ENCODE measurements around the gene NR1D1. TPM values are rescaled to one million over a fixed set of nuclear protein-coding genes. Genes with fewer than 3 reads are reported as not detected.

The NR1D1 gene
- total and polyA plus RNA-seq, 2 of the 13 experiments (the other 11 are each of a cell fraction or from before 2014, with no cell fraction given): 2.1 to 2.7 TPM

DNA sequence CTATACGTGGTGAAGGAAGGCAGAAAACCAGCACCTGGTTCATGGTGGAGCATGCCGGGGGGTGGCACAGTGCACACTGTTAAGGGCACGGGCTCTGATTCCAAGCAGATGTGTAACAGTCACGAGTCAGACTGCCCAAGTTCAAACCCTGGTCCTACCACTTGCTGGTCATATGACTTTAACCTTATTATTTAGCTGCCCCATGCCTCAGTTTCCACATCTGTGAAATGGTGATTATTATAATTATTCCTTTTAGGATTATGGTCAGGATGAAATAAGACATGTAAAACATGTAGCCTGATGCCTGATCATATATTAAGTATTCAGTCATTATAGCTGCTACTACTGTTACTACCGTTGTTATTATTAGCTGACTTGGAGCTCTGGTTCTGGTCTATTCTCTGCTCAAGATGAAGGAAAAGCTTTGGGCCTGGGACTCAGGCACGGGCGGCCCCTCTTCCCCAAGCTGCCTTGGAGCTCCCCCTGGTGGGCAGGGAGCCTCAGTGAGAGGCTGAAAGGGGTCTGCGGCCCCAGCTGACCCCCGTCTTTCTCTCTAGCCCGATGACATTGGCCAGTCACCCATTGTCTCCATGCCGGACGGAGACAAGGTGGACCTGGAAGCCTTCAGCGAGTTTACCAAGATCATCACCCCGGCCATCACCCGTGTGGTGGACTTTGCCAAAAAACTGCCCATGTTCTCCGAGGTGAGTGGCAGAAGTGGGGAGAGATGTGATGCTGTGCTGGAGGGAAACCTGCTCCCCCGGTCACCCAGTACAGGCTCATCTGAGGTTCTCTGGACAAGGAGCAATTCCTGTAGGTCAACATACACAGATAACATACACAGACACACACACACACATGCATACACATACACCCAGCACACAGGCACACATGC lies 14.0 kb downstream of the NR1D1 start:
- no peak overlapping the region for H2AFZ ChIP-seq (ENCODE audit: low read length)
- ATAC-seq: peak; percentile 64
- in situ Hi-C loops (cut with HindIII; ENCODE audit: extremely low pct_ligation_motif_present, low pct_unique_long_range_greater_than_20kb) (loop anchor here (5.0 kb wide), 1 partner anchor 49 kb away; no protein-coding TSS in a partner anchor), intact Hi-C loops (cut with micrococcal nuclease; ENCODE audit: unreplicated experiment) (loop anchor here (1.0 kb wide), 2 partner anchors 47 to 73 kb away; no protein-coding TSS in a partner anchor)
- no peak overlapping the region for H3K4me3 ChIP-seq (replicated peaks in 1 of 3; ENCODE audit: insufficient read depth in 1 of 3, low read depth in 2 of 3, low read length in 3 of 3)
- H3K4me1 ChIP-seq (ENCODE audit: insufficient read depth, low read length): 0 out of 2 replicates have a peak, but pooled peaks cover 13% of the 10 kb centered on the region
- no peak overlapping the region for H3K27ac ChIP-seq (ENCODE audit: extremely low read length, insufficient read depth, low read length)
- H3K27me3 ChIP-seq (ENCODE audit: control insufficient read depth in 1 of 2, insufficient read depth in 2 of 2, low read length in 2 of 2): no peaks in the 10 kb centered on the region
- CTCF ChIA-PET (ENCODE audit: low intra/inter-chr PET ratio, low total read pairs): interaction anchor here (0.7 to 2.2 kb wide), 7 partner anchors 11 to 73 kb away, joined by 3 to 11 read pairs (median 6); no protein-coding TSS in a partner anchor
- no peak overlapping the region for H3K9ac ChIP-seq (ENCODE audit: insufficient read depth, low read depth, low read length)
- WGBS (ENCODE audit: low lambda C conversion rate): 78% methylated on average over 17 of the region's 17 CpGs
- H3K36me3 ChIP-seq (replicated peaks in 1 of 2; ENCODE audit: control insufficient read depth in 1 of 2, insufficient read depth in 2 of 2, low read length in 2 of 2): peaks cover 21 to 43% of the 10 kb centered on the region in 2 experiments
- POLR2A ChIA-PET: interaction anchor here (0.6 to 1.7 kb wide), 12 partner anchors 11 to 72 kb away, joined by 3 to 8 read pairs (median 4); partner anchors contain the start of genes CASC3, CSF3, MED24 and NR1D1
- H3K4me2 ChIP-seq (ENCODE audit: low read depth, low read length): no peak overlapping the region
- H4K20me1 ChIP-seq (ENCODE audit: insufficient read depth, low read length): no peaks in the 10 kb centered on the region
- no peaks in the 10 kb centered on the region for H3K9me3 ChIP-seq (ENCODE audit: low read length)
- DNase-seq (ENCODE audit: low spot score): peak; percentile 52
- no peaks in the 10 kb centered on the region for H3K79me2 ChIP-seq (ENCODE audit: insufficient read depth, low read length)
- peak; percentile 43 for FAIRE-seq
- BruUV-seq (replicated peaks): no TSS peak
- no peak for TF ChIP-seq ZFP36 (IDR thresholded peaks at IDR 0.05; ENCODE audit: borderline replicate concordance, low read depth, low read length, partially characterized antibody)
- TF ChIP-seq, protein P1, sequence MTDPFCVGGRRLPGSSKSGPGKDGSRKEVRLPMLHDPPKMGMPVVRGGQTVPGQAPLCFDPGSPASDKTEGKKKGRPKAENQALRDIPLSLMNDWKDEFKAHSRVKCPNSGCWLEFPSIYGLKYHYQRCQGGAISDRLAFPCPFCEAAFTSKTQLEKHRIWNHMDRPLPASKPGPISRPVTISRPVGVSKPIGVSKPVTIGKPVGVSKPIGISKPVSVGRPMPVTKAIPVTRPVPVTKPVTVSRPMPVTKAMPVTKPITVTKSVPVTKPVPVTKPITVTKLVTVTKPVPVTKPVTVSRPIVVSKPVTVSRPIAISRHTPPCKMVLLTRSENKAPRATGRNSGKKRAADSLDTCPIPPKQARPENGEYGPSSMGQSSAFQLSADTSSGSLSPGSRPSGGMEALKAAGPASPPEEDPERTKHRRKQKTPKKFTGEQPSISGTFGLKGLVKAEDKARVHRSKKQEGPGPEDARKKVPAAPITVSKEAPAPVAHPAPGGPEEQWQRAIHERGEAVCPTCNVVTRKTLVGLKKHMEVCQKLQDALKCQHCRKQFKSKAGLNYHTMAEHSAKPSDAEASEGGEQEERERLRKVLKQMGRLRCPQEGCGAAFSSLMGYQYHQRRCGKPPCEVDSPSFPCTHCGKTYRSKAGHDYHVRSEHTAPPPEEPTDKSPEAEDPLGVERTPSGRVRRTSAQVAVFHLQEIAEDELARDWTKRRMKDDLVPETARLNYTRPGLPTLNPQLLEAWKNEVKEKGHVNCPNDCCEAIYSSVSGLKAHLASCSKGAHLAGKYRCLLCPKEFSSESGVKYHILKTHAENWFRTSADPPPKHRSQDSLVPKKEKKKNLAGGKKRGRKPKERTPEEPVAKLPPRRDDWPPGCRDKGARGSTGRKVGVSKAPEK (CRISPR knock-in tag; IDR thresholded peaks at IDR 0.05; ENCODE audit: borderline replicate concordance): no peak
- TF ChIP-seq, protein P2, sequence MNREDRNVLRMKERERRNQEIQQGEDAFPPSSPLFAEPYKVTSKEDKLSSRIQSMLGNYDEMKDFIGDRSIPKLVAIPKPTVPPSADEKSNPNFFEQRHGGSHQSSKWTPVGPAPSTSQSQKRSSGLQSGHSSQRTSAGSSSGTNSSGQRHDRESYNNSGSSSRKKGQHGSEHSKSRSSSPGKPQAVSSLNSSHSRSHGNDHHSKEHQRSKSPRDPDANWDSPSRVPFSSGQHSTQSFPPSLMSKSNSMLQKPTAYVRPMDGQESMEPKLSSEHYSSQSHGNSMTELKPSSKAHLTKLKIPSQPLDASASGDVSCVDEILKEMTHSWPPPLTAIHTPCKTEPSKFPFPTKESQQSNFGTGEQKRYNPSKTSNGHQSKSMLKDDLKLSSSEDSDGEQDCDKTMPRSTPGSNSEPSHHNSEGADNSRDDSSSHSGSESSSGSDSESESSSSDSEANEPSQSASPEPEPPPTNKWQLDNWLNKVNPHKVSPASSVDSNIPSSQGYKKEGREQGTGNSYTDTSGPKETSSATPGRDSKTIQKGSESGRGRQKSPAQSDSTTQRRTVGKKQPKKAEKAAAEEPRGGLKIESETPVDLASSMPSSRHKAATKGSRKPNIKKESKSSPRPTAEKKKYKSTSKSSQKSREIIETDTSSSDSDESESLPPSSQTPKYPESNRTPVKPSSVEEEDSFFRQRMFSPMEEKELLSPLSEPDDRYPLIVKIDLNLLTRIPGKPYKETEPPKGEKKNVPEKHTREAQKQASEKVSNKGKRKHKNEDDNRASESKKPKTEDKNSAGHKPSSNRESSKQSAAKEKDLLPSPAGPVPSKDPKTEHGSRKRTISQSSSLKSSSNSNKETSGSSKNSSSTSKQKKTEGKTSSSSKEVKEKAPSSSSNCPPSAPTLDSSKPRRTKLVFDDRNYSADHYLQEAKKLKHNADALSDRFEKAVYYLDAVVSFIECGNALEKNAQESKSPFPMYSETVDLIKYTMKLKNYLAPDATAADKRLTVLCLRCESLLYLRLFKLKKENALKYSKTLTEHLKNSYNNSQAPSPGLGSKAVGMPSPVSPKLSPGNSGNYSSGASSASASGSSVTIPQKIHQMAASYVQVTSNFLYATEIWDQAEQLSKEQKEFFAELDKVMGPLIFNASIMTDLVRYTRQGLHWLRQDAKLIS (CRISPR knock-in tag; IDR thresholded peaks at IDR 0.05): no peak
- TF ChIP-seq FOXA3 (CRISPR knock-in tag; IDR thresholded peaks at IDR 0.05): 0 out of 2 replicates have a peak, but pooled peaks have one; percentile 20
- TF ChIP-seq SMAD3 (CRISPR knock-in tag; IDR thresholded peaks at IDR 0.05): no peak
- TF ChIP-seq TCF12 (IDR thresholded peaks at IDR 0.05): no peak
- TF ChIP-seq TCF12 (CRISPR knock-in tag; IDR thresholded peaks at IDR 0.05): no peak
- no peak for TF ChIP-seq STAT5B (CRISPR knock-in tag; IDR thresholded peaks at IDR 0.05)
- TF ChIP-seq, protein P3, sequence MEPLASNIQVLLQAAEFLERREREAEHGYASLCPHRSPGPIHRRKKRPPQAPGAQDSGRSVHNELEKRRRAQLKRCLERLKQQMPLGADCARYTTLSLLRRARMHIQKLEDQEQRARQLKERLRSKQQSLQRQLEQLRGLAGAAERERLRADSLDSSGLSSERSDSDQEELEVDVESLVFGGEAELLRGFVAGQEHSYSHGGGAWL (CRISPR knock-in tag; IDR thresholded peaks at IDR 0.05): 0 out of 2 replicates have a peak, but pooled peaks have one; percentile 27
- TF ChIP-seq IRF2 (CRISPR knock-in tag; IDR thresholded peaks at IDR 0.05): 0 out of 2 replicates have a peak, but pooled peaks have one; percentile 30
- 0 out of 2 replicates have a peak, but pooled peaks have one; percentile 33 for TF ChIP-seq KMT2A (CRISPR knock-in tag; IDR thresholded peaks at IDR 0.05)
- TF ChIP-seq ZNF441 (CRISPR knock-in tag; IDR thresholded peaks at IDR 0.05; ENCODE audit: borderline replicate concordance): no peak
- peak; percentile 18; the same call in 1 of the 2 replicates for TF ChIP-seq ZNF652 (CRISPR knock-in tag; IDR thresholded peaks at IDR 0.05; ENCODE audit: borderline replicate concordance, low read depth)
- no peak for TF ChIP-seq POGZ (CRISPR knock-in tag; IDR thresholded peaks at IDR 0.05)
